HCT116 (cell line): ENCODE data around the gene FLOT1. TPM values are rescaled to one million over a fixed set of nuclear protein-coding genes. Genes with fewer than 3 reads are reported as not detected.

Source experiments
- ATAC-seq: fragments of 200-7000 bp; cut with Tn5 transposase; 2 replicates; pipeline ENCODE4 v1.9.1; 2020; ENCODE audit warnings: mild to moderate bottlenecking, moderate library complexity
- BruUV-seq: library from RNA; stranded (reverse); fragments of 400-500 nt; replicated peaks from 2 replicates; lab custom pipeline; 2021; lab: Mats Ljungman, UMichigan
- CTCF ChIA-PET: fragments of 300-600 bp; sonication (Branson Sonifier 250); formaldehyde crosslinking; loops from one replicate; lab custom pipeline; 2021; ENCODE audit warnings: antibody characterized with exemption; lab: Charles Lee
- POLR2A ChIA-PET: fragments of 300-600, 350-600 bp; sonication (Branson Sonifier 250); formaldehyde crosslinking; loops from one replicate; lab custom pipeline; 2021; ENCODE audit warnings: antibody characterized with exemption; lab: Charles Lee
- RAD21 ChIA-PET, 2 experiments: fragments of 300-600 bp; sonication (Branson Sonifier 250); formaldehyde crosslinking; loops; one replicate each; lab custom pipeline; 2023; ENCODE audit warnings: low total read pairs in 2 of 2; ENCODE audit not compliant: uncharacterized antibody in 2 of 2, unreplicated experiment in 2 of 2, low non-redundant PET in 1 of 2; lab: Charles Lee
- DNase-seq: peaks from one replicate; pipeline ENCODE4 v3.0.0-alpha.2; 2010; ENCODE audit warnings: low read depth, low spot score
- H2AFZ ChIP-seq: fragments of 200-600 bp; shearing (Covaris generic), sonication (generic); 2 replicates; pipeline ENCODE4 v1.6.1; 2017; ENCODE audit warnings: low read depth, mixed run types, mixed read lengths, antibody characterized with exemption, low read length; ENCODE audit not compliant: poor library complexity, severe bottlenecking
- H3K27ac ChIP-seq: 2 replicates; pipeline ENCODE4 v1.5.1; 2012; ENCODE audit warnings: low read depth, low read length
- H3K27me3 ChIP-seq: fragments of 200-600 bp; sonication (generic); 2 replicates; pipeline ENCODE4 v1.6.1; 2016; ENCODE audit warnings: mixed run types, low read length, mixed read lengths; ENCODE audit not compliant: insufficient read depth
- H3K36me3 ChIP-seq, 2 experiments: fragments of 200-500 bp in 1 of 2; fragments of 200-600 bp in 1 of 2; sonication (Bioruptor generic) in 1 of 2; sonication (generic) in 1 of 2; 2 replicates each; pipeline versions ENCODE4 v1.5.1 to v1.6.1; 2014 to 2016; ENCODE audit warnings: low read length in 2 of 2, inconsistent platforms in 1 of 2, mixed read lengths in 1 of 2, mixed run types in 1 of 2; ENCODE audit not compliant: insufficient read depth in 2 of 2, control insufficient read depth in 1 of 2
- H3K4me1 ChIP-seq, 2 experiments: fragments of 200-600 bp in 1 of 2; sonication (generic) in 1 of 2; 2 replicates each; pipeline versions ENCODE4 v1.5.1 to v1.6.1; 2012 to 2017; ENCODE audit warnings: low read length in 2 of 2, inconsistent platforms in 1 of 2, mild to moderate bottlenecking in 1 of 2, mixed read lengths in 1 of 2, mixed run types in 1 of 2, moderate library complexity in 1 of 2; ENCODE audit not compliant: insufficient read depth in 2 of 2, control insufficient read depth in 1 of 2
- H3K4me2 ChIP-seq: fragments of 200-600 bp; sonication (generic); 2 replicates; pipeline ENCODE4 v1.6.1; 2017; ENCODE audit warnings: mixed run types, low read length, mixed read lengths
- H3K4me3 ChIP-seq, 2 experiments: fragments of 200-600 bp in 1 of 2; sonication (generic) in 1 of 2; replicated peaks in 1 of 2; 2 replicates each; pipeline ENCODE4 v1.5.1; 2011 to 2016; ENCODE audit warnings: low read length in 2 of 2, control low read depth in 1 of 2, low read depth in 1 of 2, mild to moderate bottlenecking in 1 of 2, mixed read lengths in 1 of 2, mixed run types in 1 of 2
- H3K79me2 ChIP-seq: fragments of 200-600 bp; sonication (generic); 2 replicates; pipeline ENCODE4 v1.6.1; 2017; ENCODE audit warnings: mild to moderate bottlenecking, mixed run types, low read length, moderate library complexity, mixed read lengths; ENCODE audit not compliant: insufficient read depth
- H3K9ac ChIP-seq: fragments of 200-600 bp; sonication (generic); 2 replicates; pipeline ENCODE4 v1.6.1; 2016; ENCODE audit warnings: low read length, mixed read lengths
- H3K9me2 ChIP-seq: fragments of 200-600 bp; sonication (generic), shearing (Covaris generic); 2 replicates; pipeline ENCODE4 v1.6.1; 2017; ENCODE audit warnings: mixed run types, mild to moderate bottlenecking, moderate library complexity; ENCODE audit not compliant: insufficient read depth
- H3K9me3 ChIP-seq, 2 experiments: fragments of 200-500 bp in 1 of 2; fragments of 200-600 bp in 1 of 2; sonication (Bioruptor generic) in 1 of 2; sonication (generic) in 1 of 2; 2 replicates each; pipeline ENCODE4 v1.6.1; 2014 to 2017; ENCODE audit warnings: low read length in 2 of 2, mixed read lengths in 2 of 2, inconsistent platforms in 1 of 2, low read depth in 1 of 2, mild to moderate bottlenecking in 1 of 2, mixed run types in 1 of 2, moderate library complexity in 1 of 2; ENCODE audit not compliant: control insufficient read depth in 1 of 2, insufficient read depth in 1 of 2
- H4K20me1 ChIP-seq: fragments of 200-600 bp; sonication (generic), shearing (Covaris generic); 2 replicates; pipeline ENCODE4 v1.6.1; 2017; ENCODE audit warnings: mixed run types, mild to moderate bottlenecking, moderate library complexity; ENCODE audit not compliant: insufficient read depth
- EGR1 ChIP-seq: IDR thresholded peaks from 2 replicates; pipeline ENCODE4 v1.6.1; 2012; ENCODE audit warnings: low read depth
- EZH2 ChIP-seq: fragments of 200-600 bp; sonication (generic); IDR thresholded peaks from 2 replicates; pipeline ENCODE4 v1.6.1; 2017; ENCODE audit warnings: antibody characterized with exemption, mixed run types
- JUND ChIP-seq: IDR thresholded peaks from 2 replicates; pipeline ENCODE4 v1.6.1; 2012
- MAX ChIP-seq: IDR thresholded peaks from 2 replicates; pipeline ENCODE4 v1.6.1; 2012
- POLR2AphosphoS5 ChIP-seq: IDR thresholded peaks from 2 replicates; pipeline ENCODE4 v1.6.1; 2011; ENCODE audit warnings: mild to moderate bottlenecking, low read depth, low read length, moderate library complexity
- RAD21 ChIP-seq: IDR thresholded peaks from 2 replicates; pipeline ENCODE4 v1.6.1; 2012; ENCODE audit warnings: low read depth, mild to moderate bottlenecking
- SP1 ChIP-seq: IDR thresholded peaks from 2 replicates; pipeline ENCODE4 v1.6.1; 2012; ENCODE audit warnings: low read depth
- TCF7L2 ChIP-seq: IDR thresholded peaks from 2 replicates; pipeline ENCODE4 v1.7.0; 2011; ENCODE audit warnings: borderline replicate concordance, inconsistent platforms; ENCODE audit not compliant: insufficient read depth, insufficient read length; ENCODE audit errors: extremely low read depth
- YY1 ChIP-seq: IDR thresholded peaks from 2 replicates; pipeline ENCODE4 v1.6.1; 2011; ENCODE audit warnings: low read length, low read depth, moderate library complexity, mild to moderate bottlenecking; ENCODE audit not compliant: insufficient replicate concordance; ENCODE audit errors: extremely low read depth
- ZNF274 ChIP-seq: fragments of 200-500 bp; sonication (Bioruptor generic); IDR thresholded peaks from 2 replicates; pipeline ENCODE4 v1.6.1; 2014; ENCODE audit warnings: mild to moderate bottlenecking, low read depth, low read length, inconsistent platforms
- intact Hi-C: fragments of 100-400 bp; cut with micrococcal nuclease; formaldehyde crosslinking; loops from 2 replicates; pipeline ENCODE4 v1.10.0; 2022
- total RNA-seq: library from RNA; stranded (reverse); gene quantifications from one replicate; pipeline ENCODE4 v1.2.1, GENCODE V29; 2021; ENCODE audit not compliant: unreplicated experiment

The FLOT1 gene
- total RNA-seq, 1 experiment from 2014 or later = 117 TPM

GRCh38 chr6:30696432-30696831 lies 46.1 kb downstream of the FLOT1 start:
- peaks cover 17 to 24% of the 10 kb centered on the region in 2 experiments for H3K4me1 ChIP-seq
- no TSS peak for BruUV-seq
- H3K4me2 ChIP-seq = no peak overlapping the region
- H3K36me3 ChIP-seq = 0 out of 4 replicates have a peak, but pooled peaks cover 2 to 7% of the 10 kb centered on the region in 2 experiments
- H4K20me1 ChIP-seq = no peaks in the 10 kb centered on the region
- H3K4me3 ChIP-seq = no peak overlapping the region
- H3K9me3 ChIP-seq = no peaks in the 10 kb centered on the region
- no peak overlapping the region for H2AFZ ChIP-seq
- no peak for TF ChIP-seq SP1
- TF ChIP-seq YY1 = no peak
- no peak for TF ChIP-seq TCF7L2
- no peak for TF ChIP-seq JUND
- no peak for TF ChIP-seq ZNF274
- TF ChIP-seq RAD21 = no peak
- no peak for TF ChIP-seq EZH2
- no peak for TF ChIP-seq POLR2AphosphoS5
- no peak for TF ChIP-seq EGR1
- TF ChIP-seq MAX = no peak
- intact Hi-C loops = no loop called here
- ChIA-PET POLR2A (interaction anchor here (1.5 kb wide), 1 partner anchor 9 kb away, joined by 5 read pairs; no protein-coding TSS in a partner anchor), RAD21 (no interaction called here), CTCF (no interaction called here)
- no peak overlapping the region for H3K9ac ChIP-seq
- DNase-seq = no peak
- H3K79me2 ChIP-seq = no peaks in the 10 kb centered on the region
- no peak for ATAC-seq
- no peaks in the 10 kb centered on the region for H3K9me2 ChIP-seq
- no peak overlapping the region for H3K27ac ChIP-seq
- no peaks in the 10 kb centered on the region for H3K27me3 ChIP-seq
